GM18909 (cell line): ENCODE data around the gene COL9A1.
"Not testable (repeated sequence)": the region's sequence is repeated elsewhere in the genome, so short reads cannot be mapped to it uniquely, and the experiment has no call there.

ENCODE experiments used
- ATAC-seq: cut with Tn5 transposase; IDR thresholded peaks from one replicate; pipeline ENCODE4 v1.9.1; 2021; ENCODE audit warnings: mild to moderate bottlenecking; ENCODE audit not compliant: unreplicated experiment, poor library complexity

The COL9A1 gene

GRCh38 chr6:70303034-70303525, at the start of gene COL9A1:
COL9A1 (minus strand) TSS chr6:70303084; CDS start chr6:70302924, 160 bp downstream.
- ATAC-seq = no peak

- ATAC-seq = no peak
Observed at GRCh38 chr6:70351461-70351860, 48.6 kb upstream of the COL9A1 start.

- no peak for ATAC-seq
Observed at GRCh38 chr6:70345619-70346018, 42.7 kb upstream of the COL9A1 start.

- ATAC-seq = no peak
Observed at GRCh38 chr6:70343313-70343712, 40.4 kb upstream of the COL9A1 start.

- ATAC-seq = not testable (repeated sequence)
Observed at GRCh38 chr6:70339810-70340209, 36.9 kb upstream of the COL9A1 start.

GRCh38 chr6:70338775-70339174, 35.9 kb upstream of the COL9A1 start:
- no peak for ATAC-seq

GRCh38 chr6:70337743-70338105, 34.8 kb upstream of the COL9A1 start:
- no peak for ATAC-seq

- ATAC-seq = no peak
Observed at GRCh38 chr6:70336996-70337742, 34.3 kb upstream of the COL9A1 start.

- ATAC-seq = no peak
Observed at GRCh38 chr6:70327036-70327435, 24.2 kb upstream of the COL9A1 start.

GRCh38 chr6:70325009-70325408, 22.1 kb upstream of the COL9A1 start:
- ATAC-seq = no peak

- ATAC-seq = not testable (repeated sequence)
Observed at GRCh38 chr6:70317799-70318198, 14.9 kb upstream of the COL9A1 start.

- peak; percentile 67 for ATAC-seq
Observed at GRCh38 chr6:70315079-70315751, 12.3 kb upstream of the COL9A1 start.

GRCh38 chr6:70314296-70314695, 11.4 kb upstream of the COL9A1 start:
- ATAC-seq = no peak

GRCh38 chr6:70312165-70312745, 9.4 kb upstream of the COL9A1 start:
- no peak for ATAC-seq

GRCh38 chr6:70310063-70310694, 7.3 kb upstream of the COL9A1 start:
- ATAC-seq = no peak

- ATAC-seq = no peak
Observed at GRCh38 chr6:70309243-70309642, 6.4 kb upstream of the COL9A1 start.

GRCh38 chr6:70308142-70308541, 5.3 kb upstream of the COL9A1 start:
- ATAC-seq = not testable (repeated sequence)

- no peak for ATAC-seq
Observed at GRCh38 chr6:70307008-70307407, 4.1 kb upstream of the COL9A1 start.

- ATAC-seq = no peak
Observed at GRCh38 chr6:70304616-70305015, 1.7 kb upstream of the COL9A1 start.

- no peak for ATAC-seq
Observed at GRCh38 chr6:70299456-70299855, 3.4 kb downstream of the COL9A1 start.

- ATAC-seq = no peak
Observed at GRCh38 chr6:70298068-70298467, 4.8 kb downstream of the COL9A1 start.
